ENCODE results near the gene MOSMO.
"Not testable (repeated sequence)": the region's sequence is repeated elsewhere in the genome, so short reads cannot be mapped to it uniquely, and the experiment has no call there.

DNA sequence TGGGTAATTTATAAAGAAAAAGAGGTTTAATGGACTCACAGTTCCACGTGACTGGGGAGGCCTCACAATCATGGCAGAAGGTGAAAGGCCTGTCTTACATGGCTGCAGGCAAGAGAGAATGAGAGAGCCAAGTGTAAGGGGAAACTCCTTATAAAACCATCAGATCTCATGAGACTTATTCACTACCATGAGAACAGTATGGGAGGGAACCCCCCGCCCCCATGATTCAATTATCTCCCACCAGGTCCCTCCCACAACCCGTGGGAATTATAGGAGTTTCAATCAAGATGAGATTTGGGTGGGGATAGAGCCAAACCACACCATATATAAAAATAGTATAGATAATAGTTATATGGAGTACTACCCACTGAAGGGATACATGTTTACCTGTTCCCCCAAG, 36.0 kb downstream of the MOSMO start:
- not testable (repeated sequence) for TF ChIP-seq POLR2A (IDR thresholded peaks at IDR 0.05; ENCODE audit: low read length); GATA1 (IDR thresholded peaks at IDR 0.05; ENCODE audit: low read depth, low read length)
